Liver (tissue), 9 donors: ENCODE data around the gene MMP14. TPM values are rescaled to one million over a fixed set of nuclear protein-coding genes. Genes with fewer than 3 reads are reported as not detected.
A peak's percentile ranks its signal among the peaks of the same experiment; 100 is the strongest.

Source experiments
- DNase-seq: peaks from one replicate; pipeline ENCODE4 v3.0.0-alpha.2; 2017; ENCODE audit warnings: low spot score
- H3K27ac ChIP-seq, 2 donors: one replicate each; pipeline ENCODE4 v1.7.0; 2013; ENCODE audit warnings: inconsistent platforms in 2 of 2, low read length in 2 of 2, control low read depth in 1 of 2, low read depth in 1 of 2, mild to moderate bottlenecking in 1 of 2
- H3K27me3 ChIP-seq, 4 donors: one replicate each; pipeline versions ENCODE4 v1.6.1 to v1.7.0; 2013; ENCODE audit warnings: low read length in 3 of 4, inconsistent platforms in 1 of 4, mild to moderate bottlenecking in 1 of 4, moderate library complexity in 1 of 4; ENCODE audit not compliant: control insufficient read depth in 4 of 4, insufficient read depth in 4 of 4
- H3K36me3 ChIP-seq, 4 donors: one replicate each; pipeline versions ENCODE4 v1.6.1 to v1.7.0; 2013; ENCODE audit warnings: low read length in 3 of 4, mild to moderate bottlenecking in 3 of 4, low read depth in 1 of 4, moderate library complexity in 1 of 4; ENCODE audit not compliant: control insufficient read depth in 4 of 4, insufficient read depth in 3 of 4
- H3K4me1 ChIP-seq, 4 donors: one replicate each; pipeline versions ENCODE4 v1.6.1 to v1.7.0; 2013; ENCODE audit warnings: low read length in 3 of 4, mild to moderate bottlenecking in 3 of 4, moderate library complexity in 1 of 4; ENCODE audit not compliant: control insufficient read depth in 4 of 4, insufficient read depth in 4 of 4
- H3K4me3 ChIP-seq, 3 donors: one replicate each; pipeline versions ENCODE4 v1.6.1 to v1.7.0; 2013; ENCODE audit warnings: low read length in 3 of 3, control low read depth in 1 of 3, low read depth in 1 of 3, mild to moderate bottlenecking in 1 of 3
- H3K9ac ChIP-seq, 2 donors: one replicate each; pipeline ENCODE4 v1.7.0; 2013; ENCODE audit warnings: low read length in 2 of 2, mild to moderate bottlenecking in 2 of 2, moderate library complexity in 2 of 2, control low read depth in 1 of 2, low read depth in 1 of 2
- H3K9me3 ChIP-seq, 4 donors: one replicate each; pipeline versions ENCODE4 v1.6.1 to v1.7.0; 2013; ENCODE audit warnings: low read length in 3 of 4; ENCODE audit not compliant: control insufficient read depth in 4 of 4
- EGR1 ChIP-seq, 2 donors: IDR thresholded peaks; 2 replicates each; pipeline ENCODE4 v1.6.1; 2016 to 2018; ENCODE audit warnings: antibody characterized with exemption in 2 of 2, low read depth in 2 of 2
- FOXA1 ChIP-seq: IDR thresholded peaks from 2 replicates; pipeline ENCODE4 v1.6.1; 2016; ENCODE audit warnings: antibody characterized with exemption
- FOXA2 ChIP-seq: IDR thresholded peaks from 2 replicates; pipeline ENCODE4 v1.6.1; 2016; ENCODE audit warnings: antibody characterized with exemption
- GABPA ChIP-seq, 2 donors: IDR thresholded peaks in 1 of 2; conservative IDR thresholded peaks in 1 of 2; 2 replicates each; pipeline ENCODE4 v1.6.1; 2016; ENCODE audit warnings: antibody characterized with exemption in 2 of 2, mild to moderate bottlenecking in 1 of 2, moderate library complexity in 1 of 2
- HNF4A ChIP-seq, 2 donors: conservative IDR thresholded peaks; 2 replicates each; pipeline ENCODE4 v1.6.1; 2016; ENCODE audit warnings: antibody characterized with exemption in 2 of 2, mild to moderate bottlenecking in 2 of 2
- HNF4G ChIP-seq: IDR thresholded peaks from 2 replicates; pipeline ENCODE4 v1.6.1; 2016; ENCODE audit warnings: antibody characterized with exemption
- NR2F2 ChIP-seq: IDR thresholded peaks from 2 replicates; pipeline ENCODE4 v1.6.1; 2016; ENCODE audit warnings: antibody characterized with exemption
- RAD21 ChIP-seq, 2 donors: IDR thresholded peaks; 2 replicates each; pipeline ENCODE4 v1.6.1; 2016; ENCODE audit warnings: antibody characterized with exemption in 2 of 2, mild to moderate bottlenecking in 2 of 2
- RXRA ChIP-seq, 2 donors: IDR thresholded peaks; 2 replicates each; pipeline ENCODE4 v1.6.1; 2017 to 2018; ENCODE audit warnings: antibody characterized with exemption in 2 of 2, mild to moderate bottlenecking in 1 of 2
- SP1 ChIP-seq: IDR thresholded peaks from 2 replicates; pipeline ENCODE4 v1.6.1; 2018; ENCODE audit warnings: antibody characterized with exemption, mild to moderate bottlenecking
- WGBS: extraction: QIAGEN DNeasy Blood & Tissue Kit; methylation state at CpG from one replicate; pipeline ENCODE4 v1.1.7; 2013; 5-methylcytosine and 5-hydroxymethylcytosine counted together
- polyA plus RNA-seq, 2 donors: library from polyadenylated mRNA; stranded (reverse) in 1 of 2; unstranded in 1 of 2; fragments of 200-250 nt in 1 of 2; fragments of >200 nt in 1 of 2; fragmentation: Nextera tagmentation in 1 of 2; extraction: Ambion mirVana in 1 of 2; gene quantifications; one replicate each; pipeline versions ENCODE4 v1.2.1 to v1.2.3, GENCODE V29; 2013 to 2015
- total RNA-seq, 2 donors: library from RNA; depleted of rRNA; stranded (reverse); fragments of >200 nt; gene quantifications; one replicate each; pipeline ENCODE4 v1.2.3, GENCODE V29; 2014
- TF ChIP-seq, protein P1 (sequence below): IDR thresholded peaks from 2 replicates; pipeline ENCODE4 v1.6.1; 2016; ENCODE audit warnings: antibody characterized with exemption
- TF ChIP-seq, protein P2 (sequence below): IDR thresholded peaks from 2 replicates; pipeline ENCODE4 v1.6.1; 2016; ENCODE audit warnings: antibody characterized with exemption
- TF ChIP-seq, protein P3 (sequence below): IDR thresholded peaks from 2 replicates; pipeline ENCODE4 v1.6.1; 2016; ENCODE audit warnings: antibody characterized with exemption, mild to moderate bottlenecking
- TF ChIP-seq, protein P4 (sequence below): fragments of 150-350 bp; IDR thresholded peaks from 2 replicates; pipeline ENCODE4 v1.5.1; 2017; ENCODE audit warnings: improper control_type of control experiment, low read depth, low read length; ENCODE audit not compliant: missing input control
- donor health status: healthy.
- donor health status: healthy.
- donor health status: healthy.
- donor health status: healthy.
- donor health status: healthy.

The MMP14 gene
- total and polyA plus RNA-seq, 4 donors = 0.86 to 10.6 (median 8.0) TPM

DNA sequence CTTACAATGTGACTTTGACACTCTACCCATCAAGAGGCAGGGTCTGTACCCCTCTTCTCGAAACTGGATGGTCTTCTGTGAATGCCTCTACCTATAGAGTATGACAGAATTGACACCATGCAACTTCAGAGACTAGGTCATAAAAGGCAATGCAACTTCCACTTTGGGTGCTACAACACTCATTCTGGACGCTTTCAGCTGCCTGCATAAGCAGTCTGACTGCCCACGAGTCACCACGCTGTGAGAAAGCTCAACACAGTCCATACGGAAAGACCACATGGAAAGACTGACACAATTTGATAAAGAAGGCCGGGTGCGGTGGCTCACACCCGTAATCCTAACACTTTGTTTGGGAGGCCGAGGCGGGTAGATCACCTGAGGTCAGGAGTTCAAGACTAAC, 36.0 kb upstream of the MMP14 start:
- H3K4me3 ChIP-seq = no peak overlapping the region
- 90% methylated on average over 10 of the region's 10 CpGs for WGBS
- H3K27me3 ChIP-seq = no peaks in the 10 kb centered on the region
- peaks cover 0 to 3% (median 1%) of the 10 kb centered on the region in 4 donors for H3K4me1 ChIP-seq
- no peak overlapping the region for H3K27ac ChIP-seq
- TF ChIP-seq, protein P1, sequence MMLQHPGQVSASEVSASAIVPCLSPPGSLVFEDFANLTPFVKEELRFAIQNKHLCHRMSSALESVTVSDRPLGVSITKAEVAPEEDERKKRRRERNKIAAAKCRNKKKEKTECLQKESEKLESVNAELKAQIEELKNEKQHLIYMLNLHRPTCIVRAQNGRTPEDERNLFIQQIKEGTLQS = no peak
- TF ChIP-seq NR2F2 (no peak), GABPA (IDR thresholded peaks at IDR 0.05 in 1 of 2, conservative IDR thresholded peaks at IDR 0.05 in 1 of 2) (no peak), RXRA (IDR thresholded peaks at IDR 0.05) (no peak), EGR1 (IDR thresholded peaks at IDR 0.05; ENCODE audit: low read depth in 2 of 2) (no peak), HNF4A (conservative IDR thresholded peaks at IDR 0.05) (no peak), RAD21 (IDR thresholded peaks at IDR 0.05) (no peak), SP1 (no peak), HNF4G (no peak), FOXA1 (no peak)
- TF ChIP-seq, protein P2, sequence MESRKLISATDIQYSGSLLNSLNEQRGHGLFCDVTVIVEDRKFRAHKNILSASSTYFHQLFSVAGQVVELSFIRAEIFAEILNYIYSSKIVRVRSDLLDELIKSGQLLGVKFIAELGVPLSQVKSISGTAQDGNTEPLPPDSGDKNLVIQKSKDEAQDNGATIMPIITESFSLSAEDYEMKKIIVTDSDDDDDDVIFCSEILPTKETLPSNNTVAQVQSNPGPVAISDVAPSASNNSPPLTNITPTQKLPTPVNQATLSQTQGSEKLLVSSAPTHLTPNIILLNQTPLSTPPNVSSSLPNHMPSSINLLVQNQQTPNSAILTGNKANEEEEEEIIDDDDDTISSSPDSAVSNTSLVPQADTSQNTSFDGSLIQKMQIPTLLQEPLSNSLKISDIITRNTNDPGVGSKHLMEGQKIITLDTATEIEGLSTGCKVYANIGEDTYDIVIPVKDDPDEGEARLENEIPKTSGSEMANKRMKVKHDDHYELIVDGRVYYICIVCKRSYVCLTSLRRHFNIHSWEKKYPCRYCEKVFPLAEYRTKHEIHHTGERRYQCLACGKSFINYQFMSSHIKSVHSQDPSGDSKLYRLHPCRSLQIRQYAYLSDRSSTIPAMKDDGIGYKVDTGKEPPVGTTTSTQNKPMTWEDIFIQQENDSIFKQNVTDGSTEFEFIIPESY = no peak
- TF ChIP-seq, protein P3, sequence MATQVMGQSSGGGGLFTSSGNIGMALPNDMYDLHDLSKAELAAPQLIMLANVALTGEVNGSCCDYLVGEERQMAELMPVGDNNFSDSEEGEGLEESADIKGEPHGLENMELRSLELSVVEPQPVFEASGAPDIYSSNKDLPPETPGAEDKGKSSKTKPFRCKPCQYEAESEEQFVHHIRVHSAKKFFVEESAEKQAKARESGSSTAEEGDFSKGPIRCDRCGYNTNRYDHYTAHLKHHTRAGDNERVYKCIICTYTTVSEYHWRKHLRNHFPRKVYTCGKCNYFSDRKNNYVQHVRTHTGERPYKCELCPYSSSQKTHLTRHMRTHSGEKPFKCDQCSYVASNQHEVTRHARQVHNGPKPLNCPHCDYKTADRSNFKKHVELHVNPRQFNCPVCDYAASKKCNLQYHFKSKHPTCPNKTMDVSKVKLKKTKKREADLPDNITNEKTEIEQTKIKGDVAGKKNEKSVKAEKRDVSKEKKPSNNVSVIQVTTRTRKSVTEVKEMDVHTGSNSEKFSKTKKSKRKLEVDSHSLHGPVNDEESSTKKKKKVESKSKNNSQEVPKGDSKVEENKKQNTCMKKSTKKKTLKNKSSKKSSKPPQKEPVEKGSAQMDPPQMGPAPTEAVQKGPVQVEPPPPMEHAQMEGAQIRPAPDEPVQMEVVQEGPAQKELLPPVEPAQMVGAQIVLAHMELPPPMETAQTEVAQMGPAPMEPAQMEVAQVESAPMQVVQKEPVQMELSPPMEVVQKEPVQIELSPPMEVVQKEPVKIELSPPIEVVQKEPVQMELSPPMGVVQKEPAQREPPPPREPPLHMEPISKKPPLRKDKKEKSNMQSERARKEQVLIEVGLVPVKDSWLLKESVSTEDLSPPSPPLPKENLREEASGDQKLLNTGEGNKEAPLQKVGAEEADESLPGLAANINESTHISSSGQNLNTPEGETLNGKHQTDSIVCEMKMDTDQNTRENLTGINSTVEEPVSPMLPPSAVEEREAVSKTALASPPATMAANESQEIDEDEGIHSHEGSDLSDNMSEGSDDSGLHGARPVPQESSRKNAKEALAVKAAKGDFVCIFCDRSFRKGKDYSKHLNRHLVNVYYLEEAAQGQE = no peak
- TF ChIP-seq, protein P4, sequence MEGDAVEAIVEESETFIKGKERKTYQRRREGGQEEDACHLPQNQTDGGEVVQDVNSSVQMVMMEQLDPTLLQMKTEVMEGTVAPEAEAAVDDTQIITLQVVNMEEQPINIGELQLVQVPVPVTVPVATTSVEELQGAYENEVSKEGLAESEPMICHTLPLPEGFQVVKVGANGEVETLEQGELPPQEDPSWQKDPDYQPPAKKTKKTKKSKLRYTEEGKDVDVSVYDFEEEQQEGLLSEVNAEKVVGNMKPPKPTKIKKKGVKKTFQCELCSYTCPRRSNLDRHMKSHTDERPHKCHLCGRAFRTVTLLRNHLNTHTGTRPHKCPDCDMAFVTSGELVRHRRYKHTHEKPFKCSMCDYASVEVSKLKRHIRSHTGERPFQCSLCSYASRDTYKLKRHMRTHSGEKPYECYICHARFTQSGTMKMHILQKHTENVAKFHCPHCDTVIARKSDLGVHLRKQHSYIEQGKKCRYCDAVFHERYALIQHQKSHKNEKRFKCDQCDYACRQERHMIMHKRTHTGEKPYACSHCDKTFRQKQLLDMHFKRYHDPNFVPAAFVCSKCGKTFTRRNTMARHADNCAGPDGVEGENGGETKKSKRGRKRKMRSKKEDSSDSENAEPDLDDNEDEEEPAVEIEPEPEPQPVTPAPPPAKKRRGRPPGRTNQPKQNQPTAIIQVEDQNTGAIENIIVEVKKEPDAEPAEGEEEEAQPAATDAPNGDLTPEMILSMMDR = no peak
- no peaks in the 10 kb centered on the region for H3K9me3 ChIP-seq
- H3K36me3 ChIP-seq = no peaks in the 10 kb centered on the region
- no peak overlapping the region for H3K9ac ChIP-seq
- no peak for DNase-seq

DNA sequence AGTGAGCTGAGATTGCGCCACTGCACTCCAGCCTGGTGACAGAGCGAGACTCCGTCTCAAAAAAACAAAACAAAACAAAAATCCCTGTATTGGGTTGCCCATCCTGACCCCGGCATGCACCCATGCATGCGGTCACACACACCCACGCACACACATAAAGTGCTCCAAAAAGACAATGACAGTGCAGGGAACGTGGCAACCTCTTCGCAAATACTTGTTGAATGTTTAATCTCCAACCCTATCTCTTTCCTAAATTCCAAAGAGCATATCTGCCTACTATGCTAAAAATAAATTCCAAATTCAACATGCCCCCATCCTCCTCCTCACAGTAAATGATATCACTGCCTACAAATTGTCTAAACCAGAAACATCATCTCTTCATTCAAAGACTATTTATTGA, 34.7 kb upstream of the MMP14 start:
- 63% methylated on average over 8 of the region's 8 CpGs for WGBS

More for the DNA sequence above, 34.7 kb upstream of the MMP14 start:
- no peaks in the 10 kb centered on the region for H3K36me3 ChIP-seq
- DNase-seq = no peak
- H3K4me3 ChIP-seq = no peak overlapping the region
- H3K9ac ChIP-seq = no peak overlapping the region
- H3K9me3 ChIP-seq = no peaks in the 10 kb centered on the region
- no peaks in the 10 kb centered on the region for H3K27me3 ChIP-seq
- H3K4me1 ChIP-seq = peaks cover 0 to 3% (median 1%) of the 10 kb centered on the region in 4 donors
- H3K27ac ChIP-seq = no peak overlapping the region
- TF ChIP-seq HNF4A (conservative IDR thresholded peaks at IDR 0.05) (peak in 1 of 2 donors; percentile 27), FOXA2 (no peak), HNF4G (no peak), EGR1 (IDR thresholded peaks at IDR 0.05; ENCODE audit: low read depth in 2 of 2) (peak in 1 of 2 donors; percentile 26), RXRA (IDR thresholded peaks at IDR 0.05) (peak in 1 of 2 donors; percentile 32)
- TF ChIP-seq, protein P1 = no peak
